HG02759 (cell line): ENCODE measurements around the gene RADIL.

Source experiments
- ATAC-seq: cut with Tn5 transposase; IDR thresholded peaks from one replicate; pipeline ENCODE4 v1.9.1; 2021; ENCODE audit warnings: mild to moderate bottlenecking, moderate library complexity; ENCODE audit not compliant: unreplicated experiment

RADIL gene

DNA sequence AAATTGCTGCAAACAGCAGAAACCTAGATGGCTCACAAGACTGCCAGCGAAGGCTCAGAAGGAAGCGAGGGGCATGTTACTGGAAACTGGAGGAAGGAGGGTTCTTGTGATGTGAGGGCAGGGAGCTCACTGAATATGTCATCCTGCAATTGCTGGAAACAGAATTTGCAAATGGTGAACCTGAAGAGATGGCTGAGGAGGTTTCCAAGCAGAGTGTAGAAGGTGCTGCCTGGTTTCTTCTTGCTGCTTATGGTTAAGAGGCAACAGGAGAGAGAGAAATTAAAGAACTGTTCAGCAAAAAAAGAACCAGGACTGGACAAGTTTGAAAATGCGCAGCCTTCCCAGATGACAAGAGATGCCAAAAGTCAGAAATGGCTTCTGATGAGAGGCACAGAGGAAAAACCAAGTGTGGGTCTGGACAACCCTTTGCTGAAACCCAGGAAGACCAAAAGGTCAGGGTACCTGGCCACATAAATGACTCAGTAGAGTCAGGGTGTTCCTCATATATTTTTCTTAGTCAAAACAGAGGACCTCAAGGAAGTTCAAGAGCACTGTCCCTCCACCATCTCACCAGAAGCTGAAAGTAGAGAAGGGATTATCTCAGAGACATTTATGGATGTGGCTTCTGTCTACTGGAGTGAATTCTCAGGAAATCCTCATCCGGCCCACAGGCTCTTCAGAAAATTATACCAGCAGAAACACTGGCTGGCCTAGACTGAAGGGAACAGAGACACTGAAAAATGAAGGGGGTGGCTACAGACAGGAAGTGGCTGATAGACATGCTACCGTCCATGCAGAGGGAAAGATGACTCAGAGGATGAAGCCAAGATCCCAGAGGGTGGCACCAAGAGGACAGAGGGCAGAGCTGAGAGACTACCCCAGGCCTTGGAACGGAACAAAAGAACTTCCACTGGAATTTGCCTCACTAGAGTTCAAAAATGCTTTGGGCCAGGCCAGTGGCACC is 31.8 kb downstream of the RADIL start:
- ATAC-seq, result no peak

DNA sequence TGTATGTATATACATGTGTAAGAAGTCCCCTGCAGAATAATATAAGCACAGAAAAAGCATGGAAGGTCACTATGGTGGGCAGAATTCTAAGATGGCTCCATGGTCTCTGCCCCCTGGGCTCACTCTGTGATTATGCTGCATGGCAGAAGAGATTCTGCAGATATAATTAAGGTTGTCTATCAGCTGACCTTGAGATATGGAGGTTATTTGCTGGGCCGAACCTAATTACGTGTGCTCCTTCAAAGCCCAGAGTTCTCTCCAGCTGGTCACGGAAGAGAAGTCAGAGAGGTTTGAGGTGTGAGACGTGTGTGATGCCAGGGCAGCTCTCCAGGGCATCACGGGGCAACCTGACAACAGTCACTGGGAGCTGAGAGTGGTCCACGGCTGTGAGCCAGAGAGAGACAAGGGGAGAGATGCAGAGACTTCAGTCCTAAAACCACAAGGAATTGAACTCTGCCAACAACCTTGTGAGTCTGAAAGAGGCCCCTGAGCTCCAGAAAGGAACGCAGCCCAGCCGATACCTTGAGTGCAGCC is 33.2 kb downstream of the RADIL start:
- no peak for ATAC-seq

DNA sequence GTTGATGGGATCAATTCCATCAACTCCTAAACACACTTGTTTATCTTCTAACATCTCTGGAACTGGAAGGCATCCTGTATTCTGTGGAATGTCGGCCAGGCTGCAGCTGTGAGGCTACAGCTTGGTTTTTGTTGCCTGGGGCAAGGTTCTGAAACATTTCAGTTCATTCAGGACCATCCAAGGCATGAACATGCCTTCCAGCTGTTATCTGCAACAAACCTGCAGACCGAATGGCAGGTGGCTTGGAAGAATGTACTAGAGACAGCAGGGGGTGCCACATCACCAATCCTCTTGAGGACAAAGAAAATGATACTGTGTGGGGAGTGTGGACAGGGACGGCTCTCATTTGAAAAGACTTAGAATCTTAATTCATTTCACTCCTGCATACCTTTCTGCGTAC is 34.1 kb downstream of the RADIL start:
- ATAC-seq, result no peak

DNA sequence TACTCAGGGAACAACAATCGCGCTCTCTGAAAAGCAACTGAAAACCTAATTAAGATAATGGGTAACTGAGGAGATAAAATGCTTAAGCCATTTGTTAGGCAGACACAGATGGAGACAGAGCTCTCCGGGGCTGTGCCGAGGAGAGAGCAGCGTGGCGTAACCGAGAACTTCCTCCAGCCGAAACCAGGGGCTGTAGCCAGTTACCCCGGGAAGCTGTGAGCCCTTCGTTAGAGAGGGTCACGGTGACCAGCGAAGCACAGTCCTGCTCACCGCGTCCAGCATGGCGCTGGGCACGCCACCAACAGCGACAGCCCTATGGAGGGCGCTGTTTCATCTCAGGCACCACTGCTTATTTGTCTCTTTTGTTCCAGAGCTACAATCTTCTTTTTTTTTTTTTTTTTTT is 37.8 kb downstream of the RADIL start:
- no peak for ATAC-seq

DNA sequence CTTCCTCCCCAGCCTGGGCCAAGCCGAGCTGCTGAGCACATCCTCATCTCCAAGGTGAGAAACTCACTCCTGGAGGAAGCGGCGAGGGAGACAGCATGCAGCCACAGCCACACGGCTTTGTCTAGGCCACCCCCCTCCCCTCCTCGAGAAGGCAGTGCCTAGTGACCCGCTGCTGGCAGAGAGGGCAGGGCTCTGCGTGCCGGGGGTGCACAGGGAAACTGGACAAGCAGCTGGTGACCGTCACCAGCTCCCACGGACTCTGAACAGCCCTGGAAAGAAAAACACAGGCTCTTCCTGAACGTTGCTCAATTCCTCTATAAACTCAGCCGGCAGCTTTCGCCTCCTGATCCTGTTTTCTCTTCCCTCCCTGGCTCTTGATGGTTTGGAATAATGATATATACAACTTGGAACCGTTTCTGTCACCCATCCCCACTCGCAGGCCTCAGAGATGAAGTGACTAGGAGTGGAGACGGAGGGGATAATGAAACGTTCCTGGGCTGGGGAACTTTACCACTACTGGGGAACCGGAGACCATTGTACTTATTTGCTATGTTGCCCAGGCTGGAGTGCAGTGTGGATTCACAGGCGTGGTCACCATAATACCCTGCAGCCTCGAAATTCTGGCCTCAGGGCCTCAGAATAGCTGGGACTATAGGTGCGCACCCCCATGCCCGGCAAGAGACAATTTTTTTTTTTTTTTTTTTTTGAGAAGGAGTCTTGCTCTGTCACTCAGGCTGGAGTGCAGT is 41.0 kb downstream of the RADIL start:
- no peak for ATAC-seq

DNA sequence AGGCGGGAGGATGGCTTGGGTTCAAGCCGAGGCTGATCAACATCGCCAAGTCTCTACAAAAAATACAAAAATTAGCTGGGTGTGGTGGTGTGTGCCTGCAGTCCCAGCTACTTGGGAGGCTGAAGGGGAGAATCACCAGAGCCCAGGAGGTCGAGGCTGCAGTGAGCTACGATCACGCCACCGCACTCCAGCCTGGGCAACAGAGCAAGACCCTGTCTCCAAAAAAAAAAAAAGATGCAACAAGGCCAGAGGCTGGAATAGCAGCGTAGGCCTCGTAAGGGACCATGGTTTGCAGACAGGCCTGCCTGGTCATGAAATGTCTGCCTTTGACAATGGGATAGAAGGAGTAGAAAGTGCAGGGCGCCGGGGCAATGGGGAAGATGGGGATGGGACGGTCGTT is 41.7 kb downstream of the RADIL start:
- no peak for ATAC-seq

DNA sequence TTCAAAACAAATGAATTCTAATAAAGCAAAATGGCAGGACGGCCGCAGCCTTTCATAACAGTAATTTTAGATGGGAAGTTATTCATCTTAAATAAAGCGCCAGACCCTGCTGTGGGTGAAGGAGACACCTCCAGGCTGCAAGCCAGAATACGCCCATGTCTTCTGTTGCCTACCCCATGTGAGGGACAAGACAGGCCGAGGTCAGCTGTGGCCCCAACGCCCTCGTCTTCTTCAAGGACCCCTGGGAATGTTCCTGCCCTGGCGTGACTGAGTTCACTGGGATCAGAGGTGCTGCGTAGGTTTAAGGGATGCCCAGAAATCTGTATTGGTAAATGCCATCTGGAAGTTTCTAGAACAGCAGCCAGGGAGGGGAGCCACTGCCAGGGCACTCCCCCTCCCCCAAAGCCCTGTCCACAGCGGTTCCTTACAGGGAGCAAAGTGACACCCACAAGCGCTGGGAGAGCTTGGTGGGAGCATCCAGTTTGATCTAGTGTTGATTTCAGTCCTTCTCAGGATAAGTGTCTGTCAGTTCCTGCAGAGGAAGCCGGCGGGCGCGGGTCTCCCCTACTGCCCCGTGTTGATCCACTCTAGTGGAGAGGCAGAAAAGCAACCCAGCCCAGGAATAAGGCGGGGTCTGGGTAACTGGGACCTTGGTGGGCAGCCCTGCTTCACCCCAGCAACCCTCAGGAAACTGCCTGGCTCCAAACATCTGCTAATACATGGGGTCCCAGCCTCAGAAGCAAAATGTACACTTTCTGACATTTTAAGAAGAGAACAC is 42.3 kb downstream of the RADIL start:
- ATAC-seq, result no peak

- ATAC-seq, result no peak
Measured at GRCh38 chr7:4840079-4840501, 43.4 kb downstream of the RADIL start.

DNA sequence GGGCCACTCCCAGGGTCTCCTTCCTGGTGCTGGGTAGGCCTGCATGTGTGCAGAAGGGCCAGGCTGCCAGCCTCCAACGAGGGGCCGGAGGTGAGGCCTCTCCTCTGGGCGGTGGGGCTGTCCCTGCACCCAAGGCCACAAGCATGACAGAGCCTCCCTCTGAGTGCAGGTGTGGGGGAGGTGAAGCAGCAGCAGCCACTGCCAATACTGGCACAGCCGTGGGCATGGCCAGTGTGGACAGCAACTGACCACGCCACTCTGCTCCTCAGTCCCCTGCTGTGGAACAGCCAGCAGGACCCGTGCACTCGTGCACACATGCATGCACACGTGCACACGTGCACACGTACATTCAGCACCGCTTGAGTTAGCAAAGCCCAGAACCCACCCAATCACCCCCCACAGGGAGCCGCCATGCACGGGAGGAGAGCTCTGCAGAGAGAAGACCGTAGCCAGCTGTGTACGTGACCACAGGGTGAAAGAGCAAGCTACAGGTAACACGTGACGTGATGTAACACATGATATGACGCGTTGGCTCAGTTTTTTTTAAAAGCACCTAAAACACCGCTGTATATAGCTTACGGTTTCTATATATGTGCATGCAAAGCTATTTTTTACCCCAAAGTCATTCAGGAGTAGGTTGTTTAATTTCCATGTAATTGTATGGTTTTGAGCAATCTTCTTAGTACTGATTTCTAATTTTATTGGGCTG is 44.7 kb downstream of the RADIL start:
- no peak for ATAC-seq

GRCh38 chr7:4837803-4838625 is 45.5 kb downstream of the RADIL start:
- ATAC-seq, result no peak

DNA sequence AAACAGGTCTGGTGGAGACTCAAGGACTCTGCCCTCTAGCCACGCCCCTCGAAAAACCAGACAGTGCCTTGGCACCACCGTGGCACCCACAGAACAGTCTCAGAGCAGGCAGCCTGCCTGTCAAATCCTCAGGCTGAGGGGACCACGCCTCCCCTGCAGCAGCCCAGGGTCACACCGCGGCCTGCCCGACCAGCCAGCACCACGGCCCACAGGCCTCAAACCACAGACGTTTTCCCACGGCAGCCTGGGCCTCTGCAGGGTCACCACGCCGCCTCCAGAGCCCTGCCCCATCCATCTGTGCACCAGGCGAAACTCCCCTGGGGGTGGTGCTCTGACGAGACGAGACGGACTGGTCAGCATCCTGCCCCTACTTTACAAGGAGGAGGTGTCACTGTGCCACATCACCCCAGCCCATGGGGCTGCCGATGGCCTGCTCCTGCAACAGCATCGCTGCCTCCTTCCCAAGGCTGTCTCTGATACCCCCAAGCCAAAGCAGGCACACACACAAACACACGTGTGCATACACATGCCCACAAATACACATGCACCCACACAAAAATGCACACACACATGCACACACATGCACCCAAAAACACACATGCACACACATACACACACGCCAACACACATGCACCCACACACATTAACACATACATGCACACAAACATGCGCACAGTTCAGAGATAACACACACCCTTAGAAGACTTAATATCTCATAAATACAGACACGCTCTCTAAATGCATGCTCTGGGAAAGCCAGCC is 46.3 kb downstream of the RADIL start:
- ATAC-seq, result no peak

- ATAC-seq, result no peak
Measured at GRCh38 chr7:4836206-4836661, 47.3 kb downstream of the RADIL start.

GRCh38 chr7:4835398-4836205 is 47.9 kb downstream of the RADIL start:
- ATAC-seq, result no peak

GRCh38 chr7:4834601-4835397 is 48.7 kb downstream of the RADIL start:
- no peak for ATAC-seq

- no peak for ATAC-seq
Measured at GRCh38 chr7:4833691-4834600, 49.6 kb downstream of the RADIL start.

DNA sequence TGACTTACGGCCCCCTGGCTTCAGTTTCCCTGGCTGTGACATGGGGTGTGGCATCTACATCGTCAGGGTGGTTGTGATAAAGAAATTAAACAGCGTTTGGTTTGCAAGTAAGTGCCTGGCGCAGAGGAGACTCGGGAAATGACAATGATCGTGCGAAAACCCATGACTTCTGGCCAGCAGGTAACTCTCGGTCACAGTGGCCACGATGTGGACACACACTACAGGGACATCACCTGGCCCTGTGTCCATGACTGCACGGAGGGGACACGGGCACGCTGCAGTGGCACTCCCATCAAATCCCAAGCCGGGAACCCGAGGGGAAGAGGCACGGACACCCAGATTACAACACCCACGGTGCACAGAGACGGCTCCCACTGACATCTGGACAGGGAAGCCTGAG is 50.3 kb downstream of the RADIL start:
- ATAC-seq, result no peak
